Ovary (tissue), 10 donors: ENCODE data around the gene KRT9. TPM values are rescaled to one million over a fixed set of nuclear protein-coding genes. Genes with fewer than 3 reads are reported as not detected.
"Not testable (repeated sequence)": the region's sequence is repeated elsewhere in the genome, so short reads cannot be mapped to it uniquely, and the experiment has no call there.

Source experiments
- DNase-seq, 5 donors: peaks; one replicate each; pipeline ENCODE4 v3.0.0-alpha.2; 2019 to 2020
- H3K27ac ChIP-seq, 2 donors: fragments of 200-600 bp; one replicate each; pipeline versions ENCODE4 v1.5.1 to v1.8.0; 2019 to 2022
- H3K27me3 ChIP-seq: fragments of 200-600 bp; one replicate; pipeline ENCODE4 v1.8.0; 2022
- H3K36me3 ChIP-seq: fragments of 200-600 bp; sonication (generic); one replicate; pipeline ENCODE4 v1.5.1; 2019
- H3K4me1 ChIP-seq: one replicate; pipeline ENCODE4 v1.8.1; 2013; ENCODE audit warnings: mild to moderate bottlenecking, moderate library complexity; ENCODE audit not compliant: insufficient read depth
- H3K4me3 ChIP-seq: fragments of 200-600 bp; sonication (generic); one replicate; pipeline ENCODE4 v1.5.1; 2017
- H3K9me3 ChIP-seq, 2 donors: fragments of 200-600 bp in 1 of 2; sonication (generic) in 1 of 2; one replicate each; pipeline versions ENCODE4 v1.5.1 to v1.8.1; 2013 to 2019; ENCODE audit warnings: mild to moderate bottlenecking in 1 of 2, moderate library complexity in 1 of 2
- CTCF ChIP-seq, 3 donors: fragments of 450-650 bp in 2 of 3; fragments of 200-600 bp in 1 of 3; IDR thresholded peaks; one replicate each; pipeline versions ENCODE4 v1.5.1 to v1.8.0; 2016 to 2022; ENCODE audit warnings: antibody characterized with exemption in 3 of 3, mild to moderate bottlenecking in 1 of 3
- EP300 ChIP-seq: sonication (generic); formaldehyde crosslinking; IDR thresholded peaks from one replicate; pipeline ENCODE4 v1.6.1; 2017; ENCODE audit warnings: antibody characterized with exemption
- POLR2A ChIP-seq: fragments of 450-650 bp; IDR thresholded peaks from one replicate; pipeline ENCODE4 v1.6.1; 2017; ENCODE audit warnings: antibody characterized with exemption, mild to moderate bottlenecking, moderate library complexity
- WGBS, 3 donors: extraction: QIAGEN DNeasy Blood & Tissue Kit in 1 of 3; methylation state at CpG; one replicate each; pipeline versions ENCODE4 v1.1.5 to v1.1.7; 2013 to 2017; 5-methylcytosine and 5-hydroxymethylcytosine counted together
- intact Hi-C, 4 donors: fragments of 100-400 bp; cut with DNase I; formaldehyde crosslinking; loops; one replicate each; pipeline versions ENCODE4 v1.11.0 to v1.15.1; 2022 to 2023
- long read RNA-seq, 3 donors: library from polyadenylated mRNA in 2 of 3; unstranded in 2 of 3; transcript quantifications; one replicate each; pipeline ENCODE4 v2.0.0 and lab custom pipeline, GENCODE V29; 2021 to 2026
- polyA plus RNA-seq, 2 donors: library from polyadenylated mRNA; stranded (reverse); fragments of 200-250 nt in 1 of 2; fragments of 350-450 nt in 1 of 2; fragmentation: Illumina TruSeq in 1 of 2; extraction: RNeasy Lipid Tissue Mini Kit (QIAGEN cat#74804) in 1 of 2; gene quantifications; one replicate each; pipeline ENCODE4 v1.2.3, GENCODE V29; 2013 to 2014
- total RNA-seq, 7 donors: library from RNA; depleted of rRNA in 2 of 7; stranded (reverse); fragments of >200 nt in 2 of 7; fragmentation: NEBNext Ultra II Directional in 3 of 7; extraction: Animal tissue kit (Norgen Biotek cat#: 25700) in 3 of 7; gene quantifications; one replicate each; pipeline versions ENCODE4 v1.1.0 to v1.2.4, GENCODE V29; 2016 to 2023
- donor health status: DM: no; HTN: no; CAD: no; lungs with moderate emphysema.
- donor health status: DM: no; HTN: no; CAD: no.
- donor health status: Bipolar disorder and iron deficiency.
- donor health status: DM: yes; HTN: yes; CAD: no.
- donor health status: DM: no; HTN: no; CAD: no.
- donor health status: DM: yes; HTN: yes; CAD: no.

KRT9 gene
- not detected for total RNA-seq
- not detected for polyA plus RNA-seq
- long read RNA-seq, donor 1 = 0 reads
- long read RNA-seq, donor 2 = 0 reads
- long read RNA-seq, donor 3 = 0 reads

GRCh38 chr17:41571561-41572434 lies at the start of gene KRT9:
Gene KRT9, minus strand, starts transcription at chr17:41572059. Its CDS starts 67 bp downstream, at chr17:41571992.
- H3K27ac ChIP-seq = no peak within 1 kb of the TSS
- no peak within 1 kb of the TSS for H3K4me3 ChIP-seq
- intact Hi-C loops = no loop called here
- no peaks in the 10 kb centered on the region for H3K4me1 ChIP-seq
- no peak for TF ChIP-seq POLR2A
- H3K36me3 ChIP-seq = no peaks in the 10 kb centered on the region
- H3K9me3 ChIP-seq = no peaks in the 10 kb centered on the region
- no peaks in the 10 kb centered on the region for H3K27me3 ChIP-seq
- 42 to 50% (median 49%) methylated on average over 23 to 24 of the region's 24 CpGs for WGBS, 3 donors
- DNase-seq = no peak

GRCh38 chr17:41621435-41621817 lies 49.6 kb upstream of the KRT9 start:
- H3K27ac ChIP-seq, DNase-seq, H3K27me3 ChIP-seq, H3K9me3 ChIP-seq, intact Hi-C loops, H3K36me3 ChIP-seq, H3K4me1 ChIP-seq, H3K4me3 ChIP-seq: not testable (repeated sequence)
- WGBS, 3 donors = 93 to 95% (median 93%) methylated on average over 11 of the region's 11 CpGs

GRCh38 chr17:41620583-41621434 lies 49.0 kb upstream of the KRT9 start:
- TF ChIP-seq POLR2A = no peak
- TF ChIP-seq CTCF (IDR thresholded peaks at IDR 0.05) = no peak
- no peak for TF ChIP-seq EP300
- Histone ChIP-seq H3K9me3 (no peaks in the 10 kb centered on the region), H3K4me1 (peaks cover 2% of the 10 kb centered on the region), H3K27me3 (no peaks in the 10 kb centered on the region), H3K27ac (no peak overlapping the region), H3K4me3 (no peak overlapping the region), H3K36me3 (no peaks in the 10 kb centered on the region)
- intact Hi-C loops = no loop called here
- DNase-seq = peak in 1 of 5 donors; percentile 21
- WGBS, 3 donors = 68 to 71% (median 71%) methylated on average over 21 of the region's 21 CpGs

GRCh38 chr17:41619927-41620582 lies 48.2 kb upstream of the KRT9 start:
- H3K4me3 ChIP-seq, DNase-seq, H3K36me3 ChIP-seq, intact Hi-C loops, H3K27me3 ChIP-seq, H3K27ac ChIP-seq, H3K4me1 ChIP-seq, H3K9me3 ChIP-seq: not testable (repeated sequence)
- WGBS, 3 donors = 82 to 87% (median 85%) methylated on average over 6 of the region's 6 CpGs

- Histone ChIP-seq H3K4me3 (no peak overlapping the region), H3K27me3 (no peaks in the 10 kb centered on the region), H3K27ac (no peak overlapping the region), H3K9me3 (no peaks in the 10 kb centered on the region), H3K36me3 (no peaks in the 10 kb centered on the region), H3K4me1 (peaks cover 2% of the 10 kb centered on the region)
- intact Hi-C loops = no loop called here
- TF ChIP-seq CTCF (IDR thresholded peaks at IDR 0.05) = no peak
- no peak for TF ChIP-seq POLR2A
- no peak for TF ChIP-seq EP300
- DNase-seq = no peak
- 78 to 82% (median 80%) methylated on average over 18 to 20 of the region's 20 CpGs for WGBS, 3 donors
Observed at GRCh38 chr17:41619036-41619926, 47.4 kb upstream of the KRT9 start.
